ENCODE results near the gene NAV2.

NAV2 gene

GRCh38 chr11:19781351-19781750 is 68.7 kb downstream of the NAV2 start:
- DNase-seq (ENCODE audit: low read depth) = no peak

- DNase-seq (ENCODE audit: low read depth) = no peak
These were observed 72.6 kb downstream of the NAV2 start for GRCh38 chr11:19785265-19785664.

- no peak for DNase-seq (ENCODE audit: low read depth)
These were observed 74.0 kb downstream of the NAV2 start for GRCh38 chr11:19786644-19787043.

GRCh38 chr11:19788435-19788834 is 75.8 kb downstream of the NAV2 start:
- DNase-seq (ENCODE audit: low read depth) = no peak

GRCh38 chr11:19789245-19789644 is 76.6 kb downstream of the NAV2 start:
- no peak for DNase-seq (ENCODE audit: low read depth)

- no peak for DNase-seq (ENCODE audit: low read depth)
These were observed 77.4 kb downstream of the NAV2 start for GRCh38 chr11:19789835-19790710.

GRCh38 chr11:19790831-19791552 is 78.4 kb downstream of the NAV2 start:
- DNase-seq (ENCODE audit: low read depth) = no peak

GRCh38 chr11:19792510-19792909 is 79.9 kb downstream of the NAV2 start:
- no peak for DNase-seq (ENCODE audit: low read depth)

GRCh38 chr11:19793326-19793725 is 80.7 kb downstream of the NAV2 start:
- no peak for DNase-seq (ENCODE audit: low read depth)

- no peak for DNase-seq (ENCODE audit: low read depth)
These were observed 81.5 kb downstream of the NAV2 start for GRCh38 chr11:19794161-19794560.

GRCh38 chr11:19795082-19795481 is 82.4 kb downstream of the NAV2 start:
- no peak for DNase-seq (ENCODE audit: low read depth)

GRCh38 chr11:19800162-19800561 is 87.5 kb downstream of the NAV2 start:
- no peak for DNase-seq (ENCODE audit: low read depth)

- no peak for DNase-seq (ENCODE audit: low read depth)
These were observed 88.3 kb downstream of the NAV2 start for GRCh38 chr11:19800714-19801519.

- no peak for DNase-seq (ENCODE audit: low read depth)
These were observed 90.2 kb downstream of the NAV2 start for GRCh38 chr11:19802773-19803293.

GRCh38 chr11:19803506-19803998 is 90.9 kb downstream of the NAV2 start:
- no peak for DNase-seq (ENCODE audit: low read depth)

- no peak for DNase-seq (ENCODE audit: low read depth)
These were observed 92.7 kb downstream of the NAV2 start for GRCh38 chr11:19805376-19805775.

GRCh38 chr11:19805827-19806226 is 93.2 kb downstream of the NAV2 start:
- peak; percentile 19 for DNase-seq (ENCODE audit: low read depth)

GRCh38 chr11:19806251-19806650 is 93.6 kb downstream of the NAV2 start:
- no peak for DNase-seq (ENCODE audit: low read depth)

- DNase-seq (ENCODE audit: low read depth) = no peak
These were observed 95.7 kb downstream of the NAV2 start for GRCh38 chr11:19808076-19808911.

- DNase-seq (ENCODE audit: low read depth) = no peak
These were observed 98.2 kb downstream of the NAV2 start for GRCh38 chr11:19810852-19811251.

- no peak for DNase-seq (ENCODE audit: low read depth)
These were observed 98.7 kb downstream of the NAV2 start for GRCh38 chr11:19811380-19811779.

All from non-pigmented ciliary epithelial cell (primary cell).